Measurements from ENCODE around the gene PTPRN2. TPM values are rescaled to one million over a fixed set of nuclear protein-coding genes. Genes with fewer than 3 reads are reported as not detected.

The PTPRN2 gene
- polyA plus RNA-seq, 4 donors = 7.2 to 9.2 (median 7.5) TPM

DNA sequence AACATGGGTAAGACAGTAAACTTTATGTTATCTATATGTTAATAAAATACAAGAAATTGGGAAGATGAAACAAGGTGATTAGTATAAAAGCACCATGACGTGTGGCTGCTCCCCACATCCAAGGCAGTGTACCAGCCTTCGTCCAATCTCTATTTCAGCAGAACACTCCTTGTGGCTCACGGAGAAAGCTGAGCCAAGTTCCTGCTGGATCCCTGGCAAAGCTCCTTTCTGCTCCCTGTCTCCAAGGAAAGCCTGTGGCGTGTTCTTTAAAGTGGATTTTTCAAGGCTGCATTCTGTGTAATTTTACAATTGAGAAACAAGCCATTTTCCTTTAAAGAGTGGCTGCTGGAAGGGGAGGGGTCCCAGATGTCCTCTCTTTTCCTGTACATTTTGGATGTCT lies 467.3 kb downstream of the PTPRN2 start:
- no peak for DNase-seq (ENCODE audit: low read depth in 4 of 4, low spot score in 3 of 4)

DNA sequence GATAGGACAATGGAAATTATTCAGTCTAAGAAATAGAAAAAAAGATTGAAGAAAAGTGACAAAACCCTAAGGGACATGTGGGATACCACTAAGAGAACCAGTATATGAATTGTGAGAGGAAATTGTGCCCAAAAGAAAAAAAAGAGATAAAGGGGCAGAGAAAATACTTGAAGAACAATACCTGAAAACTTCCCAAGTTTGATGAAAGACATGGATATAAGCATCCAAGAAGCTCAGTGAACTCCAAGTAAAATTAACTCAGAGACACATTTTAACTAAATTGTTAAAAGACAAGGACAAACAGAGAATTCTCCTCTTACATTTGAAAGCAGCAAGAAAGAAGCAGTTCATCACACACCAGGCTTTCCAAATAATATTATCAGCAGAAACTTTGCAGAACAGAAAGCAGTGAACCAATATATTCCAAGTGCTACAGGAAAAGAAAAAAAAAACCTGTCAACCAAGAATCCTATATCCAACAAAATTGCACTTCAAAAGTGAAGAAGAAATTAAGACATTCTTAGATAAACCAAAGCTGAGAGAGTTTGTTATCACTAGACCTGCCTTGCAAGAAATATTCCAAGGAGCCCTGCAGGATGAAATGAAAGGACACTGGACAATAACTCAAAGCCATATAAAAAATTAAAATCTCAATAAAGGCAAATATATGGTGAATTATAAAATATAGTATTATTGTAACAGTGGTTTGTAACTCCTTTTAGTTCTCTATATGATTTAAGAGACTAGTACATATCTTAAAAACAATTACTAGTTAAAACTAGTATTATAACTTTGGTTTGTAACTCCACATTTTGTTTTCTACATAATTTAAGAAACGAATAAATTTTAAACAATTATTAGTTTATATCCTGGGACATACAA lies 470.0 kb downstream of the PTPRN2 start:
- DNase-seq (ENCODE audit: low read depth in 4 of 4, low spot score in 3 of 4) = no peak

DNA sequence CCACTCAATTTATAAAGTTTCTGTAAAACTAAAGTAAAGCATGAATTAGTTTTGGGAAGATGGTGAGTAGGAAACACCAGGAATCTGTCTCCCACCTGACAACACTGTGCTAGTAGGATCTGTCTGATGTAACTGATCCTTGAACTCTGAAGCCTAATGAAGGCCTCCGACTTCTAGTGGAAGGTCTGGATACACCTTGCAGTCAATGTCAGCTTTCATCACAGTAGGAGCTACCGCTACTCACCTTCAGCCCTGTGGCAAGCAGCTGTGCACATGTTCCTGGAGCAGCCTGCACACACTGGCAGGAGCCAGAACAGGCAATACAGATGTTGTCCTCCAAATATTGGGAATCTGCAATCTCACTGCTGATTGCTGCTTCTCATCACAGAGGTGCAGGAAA lies 471.4 kb downstream of the PTPRN2 start:
- no peak for DNase-seq (ENCODE audit: low read depth in 4 of 4, low spot score in 3 of 4)

DNA sequence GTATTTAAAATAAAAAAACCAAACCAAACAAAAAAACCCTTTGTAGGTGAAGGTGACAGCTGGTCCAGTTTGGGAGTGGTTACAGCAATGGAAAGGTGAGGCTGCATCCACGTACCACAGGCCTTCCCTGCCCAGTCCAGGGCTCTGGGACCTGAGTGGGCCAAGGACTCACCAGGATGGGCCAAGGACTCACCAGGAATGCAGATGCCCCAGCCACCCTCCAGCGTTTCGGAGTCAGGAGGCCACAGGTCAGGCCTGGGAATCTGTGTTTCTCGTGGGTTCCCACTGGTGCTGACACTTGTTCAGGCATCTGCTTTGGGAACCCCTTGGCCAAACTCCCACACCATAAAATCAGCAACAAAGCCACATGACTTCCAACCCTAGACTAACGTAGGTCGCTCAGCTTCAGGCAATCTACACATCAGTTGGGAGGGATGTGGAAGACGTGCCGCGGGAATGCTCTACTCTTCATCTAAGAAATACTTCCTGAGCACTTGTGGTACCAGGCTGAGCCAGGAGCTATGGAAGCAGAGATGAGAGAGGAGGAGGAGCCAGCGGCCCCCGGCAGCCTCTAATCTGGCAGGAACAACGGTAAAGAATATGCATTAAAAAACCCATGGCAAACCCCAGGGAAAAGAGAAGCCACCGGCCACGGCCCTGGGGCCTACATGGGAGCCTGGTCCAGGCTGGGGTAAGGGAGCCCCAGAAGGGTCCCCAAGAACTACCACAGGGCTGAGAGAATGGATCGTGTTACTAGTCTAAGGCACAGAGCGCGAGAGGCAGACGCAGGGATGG lies 473.4 kb downstream of the PTPRN2 start:
- no peak for DNase-seq (ENCODE audit: low read depth in 4 of 4, low spot score in 3 of 4)

DNA sequence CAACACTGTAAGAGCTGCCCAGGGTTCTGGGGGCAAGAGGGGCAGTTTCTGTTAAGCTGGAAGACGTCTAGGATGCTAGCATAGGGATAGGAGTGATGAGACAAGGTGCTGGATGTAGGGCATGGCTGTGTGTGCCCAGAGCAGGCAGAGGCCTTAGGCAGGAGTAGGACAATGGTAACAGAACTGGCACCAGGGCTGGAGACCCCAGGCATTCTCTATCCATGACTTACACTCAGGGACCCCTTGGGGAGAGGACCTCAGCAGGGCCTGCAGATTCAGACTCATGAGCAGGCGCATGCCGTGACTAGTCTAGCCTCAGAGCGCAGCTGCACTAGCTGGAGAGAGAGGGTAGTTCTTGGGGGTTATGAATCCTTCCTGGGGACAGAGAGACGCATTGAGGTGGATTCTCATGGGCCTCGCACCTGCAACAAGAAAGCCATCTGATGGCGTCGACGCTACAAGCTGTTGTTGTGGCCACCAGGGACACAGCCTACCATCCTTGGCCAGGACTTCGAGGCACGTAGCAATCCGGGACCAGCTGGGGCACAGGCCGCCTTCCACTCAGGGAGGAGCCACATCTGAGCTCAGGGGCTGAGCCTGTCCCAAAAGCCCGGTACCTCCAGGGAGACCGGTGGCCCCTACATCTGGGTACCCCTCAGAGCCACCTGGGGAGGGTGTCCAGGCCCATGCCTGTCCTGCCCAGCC lies 474.1 kb downstream of the PTPRN2 start:
- no peak for DNase-seq (ENCODE audit: low read depth in 4 of 4, low spot score in 3 of 4)

DNA sequence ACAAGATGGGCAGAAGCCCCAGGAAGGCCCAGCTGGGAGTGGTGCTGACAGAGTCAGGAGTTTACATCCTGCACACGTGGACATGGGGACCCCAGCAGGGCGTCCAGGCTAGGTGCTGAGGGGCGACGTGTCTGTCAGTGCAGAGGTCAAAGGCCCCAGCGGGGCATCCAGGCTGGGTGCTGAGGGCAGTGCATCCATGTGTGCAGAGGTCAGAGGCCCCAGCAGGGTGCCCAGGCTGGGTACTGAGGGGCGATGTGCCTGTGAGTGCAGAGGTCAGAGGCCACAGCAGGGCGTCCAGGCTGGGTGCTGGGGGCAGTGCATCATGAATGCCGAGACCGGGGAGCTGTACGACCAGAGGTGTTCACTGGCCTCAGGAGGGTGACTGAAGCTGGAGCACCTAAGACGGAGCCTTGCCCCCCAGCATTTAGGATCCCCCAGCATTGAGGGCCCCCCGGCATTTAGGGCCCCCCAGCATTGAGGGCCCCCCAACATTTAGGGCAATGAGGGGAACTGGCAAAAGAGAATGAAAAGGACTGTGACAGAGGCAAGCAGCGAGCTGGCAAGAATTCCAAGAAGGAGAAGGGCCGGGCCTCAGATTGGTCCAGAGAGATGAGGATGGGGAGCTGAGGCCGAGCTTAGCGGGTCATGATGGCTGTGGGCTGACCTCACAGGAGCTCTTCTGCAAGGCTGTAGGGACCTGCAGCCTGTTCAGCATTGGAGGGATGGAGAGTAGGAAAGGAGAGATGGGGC lies 474.9 kb downstream of the PTPRN2 start:
- no peak for DNase-seq (ENCODE audit: low read depth in 4 of 4, low spot score in 3 of 4)

DNA sequence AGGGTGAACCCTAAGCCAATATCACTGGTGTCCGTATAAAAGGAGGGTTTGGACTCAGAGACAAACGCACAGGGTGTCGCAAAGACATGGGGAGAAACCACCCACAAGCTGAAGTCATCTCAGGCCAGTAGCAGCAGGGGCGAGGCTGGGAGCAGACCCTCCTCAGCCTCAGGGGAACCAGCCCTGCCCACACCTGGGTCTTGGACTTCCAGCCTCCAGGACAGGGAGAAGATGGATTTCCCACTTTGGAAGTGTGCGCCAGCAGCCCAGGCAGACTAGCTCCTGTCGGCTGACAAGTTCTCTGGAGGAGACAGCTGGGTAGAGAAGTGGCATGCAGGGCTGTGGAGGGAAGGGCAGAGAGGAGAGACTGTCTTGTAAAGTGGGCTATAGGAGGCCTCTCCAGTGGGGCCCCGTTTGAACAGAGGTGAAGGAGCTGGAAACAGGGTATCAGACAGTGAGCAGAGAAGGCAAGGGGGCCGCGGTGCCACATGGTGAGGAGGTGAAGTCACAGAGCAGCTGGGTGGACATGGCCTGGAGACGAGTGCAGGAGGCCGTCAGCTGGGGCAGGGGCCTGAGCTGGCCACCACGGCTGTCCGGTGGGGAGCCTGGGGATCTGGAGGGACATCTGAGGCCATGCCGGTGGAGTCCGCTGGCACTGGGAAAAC lies 475.6 kb downstream of the PTPRN2 start:
- DNase-seq (ENCODE audit: low read depth in 4 of 4, low spot score in 3 of 4) = no peak

DNA sequence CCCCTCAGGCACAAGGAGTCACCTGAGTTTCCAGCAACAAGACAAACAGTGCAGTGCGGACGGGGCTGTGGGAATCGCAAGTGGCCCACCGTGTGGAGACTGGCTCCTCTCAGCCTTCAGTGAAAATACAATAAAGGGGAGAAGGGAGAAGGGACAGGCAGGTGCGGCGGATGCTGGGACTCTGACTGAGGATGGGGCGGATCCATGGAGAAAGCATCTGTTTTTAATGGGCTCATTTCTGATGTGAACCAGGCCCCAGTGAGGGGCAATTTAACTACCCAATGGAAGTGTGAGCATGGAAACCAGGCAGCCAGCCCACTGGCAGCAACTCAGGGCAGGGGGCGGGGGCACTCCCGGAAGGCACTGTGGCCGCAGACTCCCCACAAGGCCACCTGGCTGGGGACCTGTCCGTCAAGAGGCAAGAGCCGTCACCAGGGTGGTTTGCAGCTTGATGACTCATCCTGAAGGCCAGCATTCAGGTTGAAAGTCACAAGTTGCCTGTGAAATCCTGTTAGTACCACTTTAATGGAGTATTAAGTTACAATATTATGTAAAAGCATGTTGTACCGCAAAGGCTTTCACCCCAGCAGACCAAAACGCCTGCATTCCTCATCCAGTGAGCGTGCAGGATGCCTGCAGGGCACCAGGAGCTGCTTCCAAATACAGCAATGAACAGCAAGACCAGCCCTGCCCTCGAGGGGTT lies 476.4 kb downstream of the PTPRN2 start:
- DNase-seq (ENCODE audit: low read depth in 4 of 4, low spot score in 3 of 4) = peak in 1 of 4 donors; percentile 9

DNA sequence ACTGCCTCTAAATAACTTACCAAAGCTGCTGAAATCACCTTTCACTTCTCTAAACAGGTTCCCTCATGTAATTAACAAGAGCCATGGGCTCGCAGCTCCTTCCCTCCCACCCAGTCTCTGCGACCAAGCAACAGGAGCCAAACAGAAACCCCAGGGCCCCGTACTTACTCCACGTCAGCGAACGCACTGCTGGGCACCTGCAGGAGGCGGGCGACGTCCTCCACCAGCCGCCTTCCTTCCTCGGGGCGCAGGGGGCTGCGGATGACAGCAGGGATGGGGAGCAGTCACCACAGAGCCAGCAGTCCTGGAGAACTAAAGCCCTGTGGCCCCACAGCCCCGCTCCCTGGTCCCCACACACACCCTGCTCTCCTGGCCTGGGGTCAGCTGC lies 477.0 kb downstream of the PTPRN2 start:
- no peak for DNase-seq (ENCODE audit: low read depth in 4 of 4, low spot score in 3 of 4)

DNA sequence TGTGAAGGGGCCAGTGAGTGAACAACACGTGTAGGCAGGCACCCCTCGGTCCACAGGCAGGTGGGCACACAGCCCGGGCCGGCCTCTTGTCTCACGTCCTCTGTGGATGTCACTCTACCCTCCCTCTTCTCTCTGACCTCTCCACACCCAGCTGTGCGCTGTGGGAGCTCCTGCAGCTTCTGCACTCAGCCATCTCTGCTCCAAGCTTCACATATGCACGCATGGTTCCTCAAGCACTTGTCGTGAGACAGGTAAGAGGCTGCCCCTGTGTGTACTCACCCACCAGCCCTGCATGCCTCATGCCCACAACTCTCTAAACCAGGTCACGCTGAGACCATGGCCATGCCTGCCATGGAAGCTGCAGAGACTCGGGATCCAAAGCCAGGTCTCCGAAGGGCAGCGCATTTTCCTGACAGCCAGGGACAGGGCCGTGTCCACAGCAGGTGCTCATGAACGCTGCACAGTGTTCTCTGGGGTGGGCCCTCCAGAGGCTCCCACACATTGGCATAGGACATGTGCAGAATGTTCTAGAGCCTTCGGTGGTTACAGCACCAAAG lies 477.5 kb downstream of the PTPRN2 start:
- DNase-seq (ENCODE audit: low read depth in 4 of 4, low spot score in 3 of 4) = no peak

DNA sequence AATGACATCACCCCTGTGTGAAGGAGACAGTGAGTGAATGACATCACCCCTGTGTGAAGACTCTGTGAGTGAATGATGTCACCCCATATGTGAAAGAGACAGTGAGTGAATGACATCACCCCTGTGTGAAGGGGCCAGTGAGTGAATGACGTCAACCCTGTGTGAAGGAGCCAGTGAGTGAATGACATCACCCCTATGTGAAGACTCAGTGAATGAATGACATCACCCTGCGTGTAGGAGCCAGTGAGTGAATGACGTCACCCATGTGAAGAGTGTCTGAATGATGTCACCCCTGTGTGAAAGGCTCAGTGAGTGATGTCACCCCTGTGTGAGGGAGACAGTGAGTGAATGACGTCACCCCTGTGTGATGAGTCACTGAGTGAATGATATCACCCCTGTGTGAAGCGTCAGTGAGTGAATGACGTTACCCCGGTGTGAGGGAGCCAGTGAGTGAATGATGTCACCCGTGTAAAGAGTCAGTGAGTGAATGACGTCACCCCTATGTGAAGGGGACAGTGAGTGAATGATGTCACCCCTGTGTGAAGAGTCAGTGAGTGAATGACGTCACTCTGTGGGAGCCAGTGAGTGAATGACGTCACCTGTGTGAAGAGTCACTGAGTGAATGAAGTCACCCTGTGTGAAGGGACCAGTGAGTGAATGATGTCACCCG lies 478.1 kb downstream of the PTPRN2 start:
- no peak for DNase-seq (ENCODE audit: low read depth in 4 of 4, low spot score in 3 of 4)

DNA sequence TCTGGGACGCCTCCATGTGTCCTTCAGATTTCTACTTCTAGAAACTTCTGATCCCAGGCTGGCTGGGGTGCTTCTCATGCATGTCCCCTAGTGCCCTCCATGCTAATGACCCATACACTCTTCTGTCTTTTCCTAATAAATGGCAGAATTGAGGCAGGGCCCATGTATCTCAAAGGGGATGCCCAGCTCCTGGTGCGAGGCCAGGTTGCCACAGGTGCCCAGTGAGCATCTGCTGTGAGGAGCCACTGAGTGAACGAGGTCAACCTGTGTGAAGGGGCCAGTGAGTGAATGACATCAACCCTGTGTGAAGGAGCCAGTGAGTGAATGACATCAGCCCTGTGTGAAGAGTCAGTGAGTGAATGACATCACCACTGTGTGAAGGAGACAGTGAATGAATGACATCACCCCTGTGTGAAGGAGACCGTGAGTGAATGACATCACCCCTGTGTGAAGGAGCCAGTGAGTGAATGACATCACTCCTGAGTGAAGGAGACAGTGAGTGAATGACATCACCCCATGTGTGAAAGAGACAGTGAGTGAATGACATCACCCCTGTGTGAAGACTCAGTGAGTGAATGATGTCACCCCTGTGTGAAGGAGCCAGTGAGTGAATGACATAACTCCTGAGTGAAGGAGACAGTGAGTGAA lies 478.9 kb downstream of the PTPRN2 start:
- no peak for DNase-seq (ENCODE audit: low read depth in 4 of 4, low spot score in 3 of 4)

DNA sequence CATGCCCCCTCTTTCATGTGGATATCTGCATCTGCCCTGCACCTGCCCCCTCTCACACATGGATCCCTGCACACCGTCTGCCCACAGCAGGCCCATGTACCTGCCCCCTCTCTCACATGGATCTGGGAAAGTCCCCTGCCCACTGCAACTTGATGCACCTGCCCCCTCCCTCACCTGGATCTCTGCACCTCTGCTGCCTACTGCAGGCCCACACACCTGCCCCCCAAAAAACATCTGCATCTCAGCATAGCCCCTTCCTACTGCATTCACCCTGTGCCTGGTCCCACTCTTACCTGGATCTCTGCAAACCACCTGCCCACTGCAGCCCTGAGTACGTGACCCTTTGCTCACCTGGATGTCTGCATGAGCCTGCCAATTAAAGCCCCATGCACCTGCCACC lies 479.8 kb downstream of the PTPRN2 start:
- no peak for DNase-seq (ENCODE audit: low read depth in 4 of 4, low spot score in 3 of 4)

DNA sequence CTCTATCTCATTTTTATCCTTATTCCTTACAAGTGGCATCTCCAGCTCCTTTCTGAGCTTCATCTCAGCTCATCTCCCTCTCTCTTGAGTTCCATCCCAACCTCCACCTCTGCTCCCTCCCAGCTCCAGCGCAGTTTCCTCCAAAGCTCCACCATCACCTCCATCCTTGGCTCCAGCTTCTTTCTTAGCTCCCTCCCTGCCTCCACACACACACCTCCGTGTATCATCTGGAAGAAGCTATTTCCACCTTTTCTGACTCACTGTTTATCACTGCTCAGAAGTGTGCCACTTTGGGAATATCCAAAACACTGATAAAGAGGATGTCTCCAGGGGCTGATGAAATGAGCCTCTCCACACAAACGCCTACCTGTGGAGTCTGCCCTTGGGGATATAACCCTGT lies 481.4 kb downstream of the PTPRN2 start:
- no peak for DNase-seq (ENCODE audit: low read depth in 4 of 4, low spot score in 3 of 4)

DNA sequence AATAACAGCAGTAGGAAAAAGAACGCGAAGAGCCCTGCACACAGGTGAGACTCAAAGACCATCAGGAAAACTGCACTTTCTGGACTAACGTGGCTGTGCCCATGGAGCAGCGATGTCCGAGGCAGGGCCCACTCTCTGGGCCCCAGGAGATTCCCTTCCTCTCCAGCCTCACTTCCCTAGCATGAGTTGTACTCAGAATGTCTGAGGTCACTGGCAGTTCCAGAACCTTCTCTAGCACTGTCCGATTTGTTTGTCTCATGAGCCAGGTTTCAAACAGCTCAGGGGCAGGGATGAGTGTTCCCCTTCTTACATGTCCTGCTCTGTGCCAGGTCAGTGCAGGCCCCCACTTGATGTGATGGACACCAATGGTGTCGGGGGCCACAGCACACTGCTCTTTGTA lies 484.2 kb downstream of the PTPRN2 start:
- no peak for DNase-seq (ENCODE audit: low read depth in 4 of 4, low spot score in 3 of 4)

DNA sequence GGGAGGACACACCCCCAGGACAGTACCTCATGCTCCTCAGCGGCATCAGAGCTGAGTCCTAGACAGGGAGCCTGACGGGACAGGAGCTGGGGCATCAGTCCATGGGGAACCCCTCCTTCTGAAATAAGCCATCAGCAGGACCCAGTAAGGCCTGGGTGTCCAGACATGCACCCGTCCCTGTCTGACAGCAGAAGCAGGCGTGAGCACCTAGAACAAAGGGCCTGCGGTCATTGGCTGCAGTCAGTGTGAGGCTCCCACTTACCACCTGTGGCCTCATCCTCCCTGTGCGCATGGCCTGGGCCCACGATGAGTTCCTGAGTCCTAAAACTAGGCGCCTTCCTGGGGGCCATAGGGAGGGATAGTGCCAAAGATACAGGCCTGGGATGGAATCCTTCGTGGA lies 484.7 kb downstream of the PTPRN2 start:
- no peak for DNase-seq (ENCODE audit: low read depth in 4 of 4, low spot score in 3 of 4)

DNA sequence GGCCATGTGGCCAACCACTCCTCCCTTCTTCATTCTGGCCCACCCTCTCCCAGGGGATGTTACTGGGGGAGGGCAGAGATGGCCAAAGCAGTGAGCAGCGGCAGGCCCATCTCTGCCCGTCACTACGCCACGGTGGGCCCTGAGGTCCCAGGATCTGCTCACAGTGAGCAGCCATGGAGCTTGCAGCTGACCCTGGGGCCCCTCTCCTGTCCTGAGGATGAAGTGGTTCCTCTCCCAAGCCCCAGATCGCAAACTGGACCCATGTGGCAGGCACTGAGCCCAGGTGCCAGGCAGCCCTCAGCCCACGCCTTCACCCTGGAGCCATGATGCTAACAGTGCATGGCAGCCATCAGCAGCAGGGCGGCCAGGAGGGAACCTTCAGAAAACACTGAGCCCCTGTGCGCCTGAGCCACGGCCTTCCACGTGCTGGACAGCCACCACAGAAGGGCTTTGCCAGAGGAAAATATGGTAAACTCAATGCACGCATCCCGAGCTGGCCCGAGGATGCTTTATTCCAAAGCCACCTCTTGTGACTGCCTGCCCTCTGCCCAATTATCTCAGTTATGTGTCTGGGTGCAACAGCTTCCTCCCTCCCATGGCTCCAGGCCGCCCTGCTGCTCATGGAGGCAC lies 485.7 kb downstream of the PTPRN2 start:
- no peak for DNase-seq (ENCODE audit: low read depth in 4 of 4, low spot score in 3 of 4)

Data from left renal pelvis (tissue), 4 donors.